ENCODE measurements around the gene EEF1A1. TPM values are rescaled to one million over a fixed set of nuclear protein-coding genes. Genes with fewer than 3 reads are reported as not detected.
"Not testable (repeated sequence)": the region's sequence is repeated elsewhere in the genome, so short reads cannot be mapped to it uniquely, and the experiment has no call there.

Gene EEF1A1
- total and polyA plus RNA-seq, 2 experiments from 2014 or later = 3,887 to 14,561 TPM

DNA sequence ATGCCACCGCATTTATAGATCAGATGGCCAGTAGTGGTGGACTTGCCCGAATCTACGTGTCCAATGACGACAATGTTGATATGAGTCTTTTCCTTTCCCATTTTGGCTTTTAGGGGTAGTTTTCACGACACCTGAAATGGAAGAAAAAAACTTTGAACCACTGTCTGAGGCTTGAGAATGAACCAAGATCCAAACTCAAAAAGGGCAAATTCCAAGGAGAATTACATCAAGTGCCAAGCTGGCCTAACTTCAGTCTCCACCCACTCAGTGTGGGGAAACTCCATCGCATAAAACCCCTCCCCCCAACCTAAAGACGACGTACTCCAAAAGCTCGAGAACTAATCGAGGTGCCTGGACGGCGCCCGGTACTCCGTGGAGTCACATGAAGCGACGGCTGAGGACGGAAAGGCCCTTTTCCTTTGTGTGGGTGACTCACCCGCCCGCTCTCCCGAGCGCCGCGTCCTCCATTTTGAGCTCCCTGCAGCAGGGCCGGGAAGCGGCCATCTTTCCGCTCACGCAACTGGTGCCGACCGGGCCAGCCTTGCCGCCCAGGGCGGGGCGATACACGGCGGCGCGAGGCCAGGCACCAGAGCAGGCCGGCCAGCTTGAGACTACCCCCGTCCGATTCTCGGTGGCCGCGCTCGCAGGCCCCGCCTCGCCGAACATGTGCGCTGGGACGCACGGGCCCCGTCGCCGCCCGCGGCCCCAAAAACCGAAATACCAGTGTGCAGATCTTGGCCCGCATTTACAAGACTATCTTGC, 725 bp downstream of the EEF1A1 start:
- peaks cover 27% of the 10 kb centered on the region for H4K20me1 ChIP-seq (ENCODE audit: insufficient read depth)
- peaks cover 49% of the 10 kb centered on the region for H3K36me3 ChIP-seq (ENCODE audit: low read depth)
- H3K4me2 ChIP-seq (ENCODE audit: unreplicated experiment) = peak overlapping the region; percentile 99
- H2AFZ ChIP-seq = no peak overlapping the region
- peaks cover 39% of the 10 kb centered on the region for H3K4me1 ChIP-seq (ENCODE audit: insufficient read depth)
- H3K9me2 ChIP-seq (ENCODE audit: insufficient read depth) = no peaks in the 10 kb centered on the region
- no peak for TF ChIP-seq EZH2 (IDR thresholded peaks at IDR 0.05; ENCODE audit: insufficient read depth, poor library complexity, severe bottlenecking)
- peak overlapping the region; percentile 100 for H3K9ac ChIP-seq
- no peaks in the 10 kb centered on the region for H3K27me3 ChIP-seq (replicated peaks; ENCODE audit: insufficient read depth)
- peak overlapping the region; percentile 100 for H3K27ac ChIP-seq
- no peaks in the 10 kb centered on the region for H3K9me3 ChIP-seq (ENCODE audit: low read depth)
- H3K4me3 ChIP-seq = peak overlapping the region; percentile 97
- H3F3A ChIP-seq (ENCODE audit: insufficient read depth) = peaks cover 74% of the 10 kb centered on the region
- in situ Hi-C loops (cut with MboI) = loop anchor here (25.0 kb wide), 1 partner anchor 92 kb away; no protein-coding TSS in a partner anchor
- peak; percentile 95 for DNase-seq
- 0 to 1% methylated on average over 51 to 56 of the region's 56 CpGs for WGBS, 2 experiments (ENCODE audit: low coverage in 1 of 2, low lambda C conversion rate in 2 of 2, missing lambda C conversion rate in 2 of 2)
- H3K79me2 ChIP-seq (ENCODE audit: insufficient read depth) = peaks cover 62% of the 10 kb centered on the region

DNA sequence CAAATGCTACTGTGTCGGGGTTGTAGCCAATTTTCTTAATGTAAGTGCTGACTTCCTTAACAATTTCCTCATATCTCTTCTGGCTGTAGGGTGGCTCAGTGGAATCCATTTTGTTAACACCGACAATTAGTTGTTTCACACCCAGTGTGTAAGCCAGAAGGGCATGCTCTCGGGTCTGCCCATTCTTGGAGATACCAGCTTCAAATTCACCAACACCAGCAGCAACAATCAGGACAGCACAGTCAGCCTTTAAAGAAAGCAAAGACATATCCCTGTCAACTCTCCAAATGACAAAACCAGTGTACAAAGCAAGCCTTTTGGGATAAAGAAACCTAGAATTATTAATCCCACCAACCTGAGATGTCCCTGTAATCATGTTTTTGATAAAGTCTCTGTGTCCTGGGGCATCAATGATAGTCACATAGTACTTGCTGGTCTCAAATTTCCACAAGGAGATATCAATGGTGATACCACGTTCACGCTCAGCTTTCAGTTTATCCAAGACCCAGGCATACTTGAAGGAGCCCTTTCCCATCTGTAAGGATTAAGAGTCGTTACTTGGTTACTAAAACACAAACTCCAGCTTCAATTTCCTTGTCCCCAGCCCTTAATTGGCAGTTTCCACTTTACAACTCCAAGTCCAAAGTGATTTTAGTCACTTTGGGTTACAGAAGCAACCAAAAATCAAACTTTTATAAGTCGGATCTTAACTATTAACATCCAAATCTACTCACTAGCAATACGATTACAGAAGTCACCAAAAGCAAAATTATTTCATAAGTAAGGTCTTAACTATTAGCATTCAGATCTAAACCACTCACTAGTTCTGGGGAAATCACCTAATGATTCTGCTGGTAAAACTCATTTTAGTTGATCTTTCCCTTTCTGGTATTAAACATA, 1.6 kb downstream of the EEF1A1 start:
- Histone ChIP-seq H3K79me2 (ENCODE audit: insufficient read depth) (peaks cover 61% of the 10 kb centered on the region), H4K20me1 (ENCODE audit: insufficient read depth) (peaks cover 32% of the 10 kb centered on the region), H3K9ac (peak overlapping the region; percentile 100), H3K4me3 (peak overlapping the region; percentile 97), H3K4me2 (ENCODE audit: unreplicated experiment) (peak overlapping the region; percentile 99), H3F3A (ENCODE audit: insufficient read depth) (peaks cover 80% of the 10 kb centered on the region), H3K36me3 (ENCODE audit: low read depth) (peaks cover 53% of the 10 kb centered on the region), H3K27ac (peak overlapping the region; percentile 100), H3K4me1 (ENCODE audit: insufficient read depth) (peaks cover 36% of the 10 kb centered on the region)
- 0 to 1% methylated on average over 7 of the region's 8 CpGs for WGBS, 2 experiments (ENCODE audit: low coverage in 1 of 2, low lambda C conversion rate in 2 of 2, missing lambda C conversion rate in 2 of 2)
- not testable (repeated sequence) for H2AFZ ChIP-seq; H3K27me3 ChIP-seq (replicated peaks; ENCODE audit: insufficient read depth); H3K9me2 ChIP-seq (ENCODE audit: insufficient read depth); H3K9me3 ChIP-seq (ENCODE audit: low read depth)
- DNase-seq = peak; percentile 30
- in situ Hi-C loops (cut with MboI) = loop anchor here (25.0 kb wide), 1 partner anchor 93 kb away; no protein-coding TSS in a partner anchor

DNA sequence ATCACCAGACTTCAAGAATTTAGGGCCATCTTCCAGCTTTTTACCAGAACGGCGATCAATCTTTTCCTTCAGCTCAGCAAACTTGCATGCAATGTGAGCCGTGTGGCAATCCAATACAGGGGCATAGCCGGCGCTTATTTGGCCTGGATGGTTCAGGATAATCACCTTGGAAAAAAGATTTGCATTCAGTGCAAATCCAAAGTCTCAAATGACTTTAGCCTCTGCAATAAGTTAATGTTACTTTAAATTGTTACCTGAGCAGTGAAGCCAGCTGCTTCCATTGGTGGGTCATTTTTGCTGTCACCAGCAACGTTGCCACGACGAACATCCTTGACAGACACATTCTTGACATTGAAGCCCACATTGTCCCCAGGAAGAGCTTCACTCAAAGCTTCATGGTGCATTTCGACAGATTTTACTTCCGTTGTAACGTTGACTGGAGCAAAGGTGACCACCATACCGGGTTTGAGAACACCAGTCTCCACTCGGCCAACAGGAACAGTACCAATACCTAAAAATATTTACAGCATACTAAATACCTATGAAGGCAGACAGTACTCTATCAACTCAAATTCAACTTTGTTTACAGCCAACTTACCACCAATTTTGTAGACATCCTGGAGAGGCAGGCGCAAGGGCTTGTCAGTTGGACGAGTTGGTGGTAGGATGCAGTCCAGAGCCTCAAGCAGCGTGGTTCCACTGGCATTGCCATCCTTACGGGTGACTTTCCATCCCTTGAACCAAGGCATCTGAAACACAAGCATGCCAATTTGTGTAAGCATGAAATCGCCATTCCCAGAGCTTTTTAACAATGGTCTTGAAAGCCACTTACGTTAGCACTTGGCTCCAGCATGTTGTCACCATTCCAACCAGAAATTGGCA, 2.5 kb downstream of the EEF1A1 start:
- 7 to 8% methylated on average over 19 of the region's 19 CpGs for WGBS, 2 experiments (ENCODE audit: low coverage in 1 of 2, low lambda C conversion rate in 2 of 2, missing lambda C conversion rate in 2 of 2)
- not testable (repeated sequence) for H2AFZ ChIP-seq; H3K9me3 ChIP-seq (ENCODE audit: low read depth); H3K9me2 ChIP-seq (ENCODE audit: insufficient read depth); H3K27me3 ChIP-seq (replicated peaks; ENCODE audit: insufficient read depth)
- Histone ChIP-seq H4K20me1 (ENCODE audit: insufficient read depth) (peaks cover 32% of the 10 kb centered on the region), H3K9ac (peak overlapping the region; percentile 100), H3K4me3 (peak overlapping the region; percentile 97), H3K27ac (peak overlapping the region; percentile 100), H3K36me3 (ENCODE audit: low read depth) (peaks cover 53% of the 10 kb centered on the region), H3F3A (ENCODE audit: insufficient read depth) (peaks cover 80% of the 10 kb centered on the region), H3K79me2 (ENCODE audit: insufficient read depth) (peaks cover 53% of the 10 kb centered on the region), H3K4me1 (ENCODE audit: insufficient read depth) (peaks cover 32% of the 10 kb centered on the region), H3K4me2 (ENCODE audit: unreplicated experiment) (peak overlapping the region; percentile 99)
- in situ Hi-C loops (cut with MboI) = loop anchor here (25.0 kb wide), 1 partner anchor 94 kb away; no protein-coding TSS in a partner anchor
- peak; percentile 41 for DNase-seq
